GM12878 (cell line): Measurements from ENCODE around the gene ETHE1. TPM values are rescaled to one million over a fixed set of nuclear protein-coding genes. Genes with fewer than 3 reads are reported as not detected.

ENCODE experiments used
- ATAC-seq: fragments of 200-7000 bp; cut with Tn5 transposase; 3 replicates; pipeline ENCODE4 v1.9.1; 2020; ENCODE audit warnings: mild to moderate bottlenecking, moderate library complexity
- BruUV-seq: library from RNA; stranded (reverse); fragments of 400-500 nt; replicated peaks from 2 replicates; lab custom pipeline; 2021; lab: Mats Ljungman, UMichigan
- CTCF ChIA-PET: fragments of 300-600 bp; sonication (Branson Sonifier 250); formaldehyde crosslinking; extraction: SDS; loops from one replicate; lab custom pipeline; 2021; ENCODE audit warnings: inconsistent platforms; lab: Yijun Ruan, JAX
- POLR2A ChIA-PET: fragments of 350-600 bp; formaldehyde crosslinking; extraction: SDS; loops from one replicate; lab custom pipeline; 2021; ENCODE audit warnings: inconsistent platforms; lab: Charles Lee
- RAD21 ChIA-PET: fragments of 300-600 bp; sonication (Branson Sonifier 250); formaldehyde crosslinking; loops from one replicate; lab custom pipeline; 2023; ENCODE audit warnings: antibody characterized with exemption; ENCODE audit not compliant: unreplicated experiment; lab: Charles Lee
- SMC1A ChIA-PET: fragments of 300-600 bp; sonication (Branson Sonifier 250); formaldehyde crosslinking; loops from one replicate; lab custom pipeline; 2023; ENCODE audit not compliant: unreplicated experiment, uncharacterized antibody; lab: Charles Lee
- DNase-seq: peaks from one replicate; pipeline ENCODE4 v3.0.0-alpha.2; 2011; ENCODE audit warnings: low read depth, low spot score
- FAIRE-seq: peaks from 3 replicates; lab custom pipeline; 2011; peaks lifted over from hg19 to GRCh38; lab: Jason Lieb, UNC
- H2AFZ ChIP-seq: 2 replicates; pipeline ENCODE4 v1.6.0; 2011; ENCODE audit warnings: low read depth, low read length, control low read depth; ENCODE audit not compliant: control insufficient read depth
- H3K27ac ChIP-seq: 2 replicates; pipeline ENCODE4 v1.5.1; 2011; ENCODE audit warnings: control low read depth; ENCODE audit not compliant: control insufficient read depth, insufficient read depth
- H3K27me3 ChIP-seq, 2 experiments: replicated peaks in 1 of 2; 2 replicates each; pipeline versions ENCODE4 v1.6.0 to v1.6.1; 2011; ENCODE audit warnings: low read length in 1 of 2; ENCODE audit not compliant: control insufficient read depth in 2 of 2, insufficient read depth in 2 of 2
- H3K36me3 ChIP-seq, 2 experiments: 2 replicates each; pipeline ENCODE4 v1.5.1; 2011; ENCODE audit warnings: low read length in 1 of 2; ENCODE audit not compliant: control insufficient read depth in 2 of 2, insufficient read depth in 2 of 2
- H3K4me1 ChIP-seq: 2 replicates; pipeline ENCODE4 v1.6.1; 2011; ENCODE audit warnings: mild to moderate bottlenecking, low read length, moderate library complexity, mixed read lengths; ENCODE audit not compliant: control insufficient read depth, insufficient read depth
- H3K4me2 ChIP-seq: 2 replicates; pipeline ENCODE4 v1.6.0; 2011; ENCODE audit warnings: control low read depth; ENCODE audit not compliant: control insufficient read depth, insufficient read depth
- H3K4me3 ChIP-seq: fragments of 200-600 bp; sonication (generic); 2 replicates; pipeline ENCODE4 v1.5.1; 2016
- H3K79me2 ChIP-seq: 2 replicates; pipeline ENCODE4 v1.6.0; 2011; ENCODE audit warnings: low read length; ENCODE audit not compliant: control insufficient read depth, insufficient read depth
- H3K9ac ChIP-seq: 2 replicates; pipeline ENCODE4 v1.8.0; 2011; ENCODE audit warnings: low read length, control low read depth, mixed read lengths; ENCODE audit not compliant: control insufficient read depth, insufficient read depth
- H3K9me3 ChIP-seq: replicated peaks from 3 replicates; pipeline ENCODE4 v1.5.1; 2011; ENCODE audit warnings: mild to moderate bottlenecking, low read length; ENCODE audit not compliant: control insufficient read depth, insufficient read depth
- H4K20me1 ChIP-seq: 2 replicates; pipeline ENCODE4 v1.6.0; 2011; ENCODE audit not compliant: control insufficient read depth, insufficient read depth
- ATF2 ChIP-seq: IDR thresholded peaks from 2 replicates; pipeline ENCODE4 v1.6.1; 2012; ENCODE audit warnings: low read length, inconsistent platforms
- CHD4 ChIP-seq: fragments of 200-600 bp; sonication (generic); IDR thresholded peaks from 2 replicates; pipeline ENCODE4 v1.6.1; 2016; ENCODE audit warnings: mild to moderate bottlenecking
- NKRF ChIP-seq: fragments of 450-650 bp; conservative IDR thresholded peaks from 2 replicates; pipeline ENCODE4 v1.6.1; 2017; ENCODE audit warnings: mild to moderate bottlenecking, moderate library complexity
- PML ChIP-seq: IDR thresholded peaks from 2 replicates; pipeline ENCODE4 v1.6.1; 2012; ENCODE audit warnings: low read length, inconsistent platforms
- RELB ChIP-seq: fragments of 450-650 bp; IDR thresholded peaks from 2 replicates; pipeline ENCODE4 v1.6.1; 2017; ENCODE audit warnings: low read depth, mild to moderate bottlenecking, moderate library complexity
- REST ChIP-seq: IDR thresholded peaks from 2 replicates; pipeline ENCODE4 v1.6.1; 2012; ENCODE audit warnings: mild to moderate bottlenecking, low read depth, low read length
- SIX5 ChIP-seq: IDR thresholded peaks from 2 replicates; pipeline ENCODE4 v1.6.1; 2011; ENCODE audit warnings: mild to moderate bottlenecking, low read depth, low read length, moderate library complexity; ENCODE audit not compliant: severe bottlenecking
- SP1 ChIP-seq: IDR thresholded peaks from one replicate; pipeline ENCODE4 v1.6.1; 2011; ENCODE audit warnings: low read depth, low read length
- TBL1XR1 ChIP-seq: IDR thresholded peaks from 2 replicates; pipeline ENCODE4 v1.6.1; 2012; ENCODE audit warnings: low read depth, low read length, improper control_type of control experiment
- TCF12 ChIP-seq: IDR thresholded peaks from 2 replicates; pipeline ENCODE4 v1.6.1; 2011; ENCODE audit warnings: low read depth, mild to moderate bottlenecking, low read length
- USF2 ChIP-seq: IDR thresholded peaks from 2 replicates; pipeline ENCODE4 v1.6.1; 2011; ENCODE audit warnings: low read depth, low read length, improper control_type of control experiment, borderline replicate concordance
- ZBED1 ChIP-seq: IDR thresholded peaks from 2 replicates; pipeline ENCODE4 v1.6.1; 2016; ENCODE audit warnings: borderline replicate concordance
- ZNF217 ChIP-seq: fragments of 450-650 bp; IDR thresholded peaks from 2 replicates; pipeline ENCODE4 v1.6.1; 2017; ENCODE audit warnings: antibody characterized with exemption, mild to moderate bottlenecking
- WGBS: methylation state at CpG from one replicate; pipeline ENCODE4 v1.1.6; 2016; ENCODE audit warnings: low lambda C conversion rate; ENCODE audit not compliant: insufficient replicate concordance, insufficient coverage; ENCODE audit errors: missing lambda C conversion rate; 5-methylcytosine and 5-hydroxymethylcytosine counted together
- in situ Hi-C: fragments of 300-500 bp; cut with MboI; formaldehyde crosslinking; loops from 9 replicates; pipeline ENCODE4 v1.14.3; 2018; ENCODE audit warnings: mixed read lengths
- intact Hi-C: fragments of 100-400 bp; cut with micrococcal nuclease; formaldehyde crosslinking; loops from one replicate; pipeline ENCODE4 v1.14.2; 2022; ENCODE audit not compliant: unreplicated experiment
- polyA plus RNA-seq, 11 experiments: library from polyadenylated mRNA; depleted of rRNA in 4 of 11; unstranded in 6 of 11; stranded (reverse) in 5 of 11; fragments of >200 nt; fragmentation: Nextera tagmentation in 4 of 11; fragmentation: Illumina TruSeq in 1 of 11; extraction: Ambion mirVana in 4 of 11; extraction: Trizol in 1 of 11; gene quantifications; 1 replicate in 1 of 11; 2 replicates in 10 of 11; pipeline versions ENCODE4 v1.2.1 to v1.2.3, GENCODE V29; 2011 to 2016; ENCODE audit warnings: inconsistent platforms in 2 of 11, missing spikeins in 2 of 11, low read depth in 1 of 11
- total RNA-seq, 4 experiments: library from RNA; depleted of rRNA in 3 of 4; stranded (reverse); fragments of >200 nt in 3 of 4; fragmentation: Illumina TruSeq in 1 of 4; extraction: Trizol in 1 of 4; gene quantifications; 2 replicates each; pipeline versions ENCODE4 v1.2.1 to v1.2.3, GENCODE V29; 2013 to 2021

Gene ETHE1
- total and polyA plus RNA-seq, 10 of the 15 experiments (the other 5 are each of a cell fraction or from before 2014, with no cell fraction given) = 22.1 to 155 (median 52.7) TPM

- ChIA-PET RAD21 (interaction anchor here (1.1 to 2.4 kb wide), 4 partner anchors 10 to 44 kb away, joined by 3 to 33 read pairs (median 4); partner anchors contain the start of genes IRGQ and ZNF576), CTCF (interaction anchor here (0.7 to 9.0 kb wide), 9 partner anchors 10 to 128 kb away, joined by 3 to 99 read pairs (median 4); partner anchors contain the start of genes IRGQ, ZNF575 and ZNF576), POLR2A (interaction anchor here (0.6 to 2.6 kb wide), 9 partner anchors 9 to 1455 kb away, joined by 3 to 22 read pairs (median 5); partner anchors contain the start of genes IRGQ, ZNF575 and ZNF576), SMC1A (interaction anchor here (1.3 to 3.1 kb wide), 7 partner anchors 12 to 76 kb away, joined by 3 to 25 read pairs (median 6); partner anchors contain the start of genes IRGQ, ZNF575 and ZNF576)
- H3K27me3 ChIP-seq = no peaks in the 10 kb centered on the region
- H4K20me1 ChIP-seq = no peaks in the 10 kb centered on the region
- FAIRE-seq = peak; percentile 98
- H3K9me3 ChIP-seq = no peaks in the 10 kb centered on the region
- in situ Hi-C loops = no loop called here
- H3K4me1 ChIP-seq = peaks cover 5% of the 10 kb centered on the region
- intact Hi-C loops = loop anchor here (1.0 kb wide), 2 partner anchors 21 to 44 kb away; partner anchors contain the start of genes IRGQ, ZNF428 and ZNF576
- no peaks in the 10 kb centered on the region for H3K36me3 ChIP-seq
- H3K4me3 ChIP-seq = peak within 1 kb of the TSS; percentile 95
- H3K4me2 ChIP-seq = peak within 1 kb of the TSS; percentile 81
- peak; percentile 99 for ATAC-seq
- H2AFZ ChIP-seq = peak within 1 kb of the TSS; percentile 73
- peak; percentile 93 for DNase-seq
- WGBS = 1% methylated on average over 51 of the region's 51 CpGs
- H3K27ac ChIP-seq = peak within 1 kb of the TSS; percentile 78
- H3K9ac ChIP-seq = peak within 1 kb of the TSS; percentile 87
- peaks cover 9% of the 10 kb centered on the region for H3K79me2 ChIP-seq
- no TSS peak for BruUV-seq
- TF ChIP-seq TBL1XR1 (no peak), ATF2 (no peak), NKRF (peak; percentile 83), SIX5 (peak; percentile 40), CHD4 (no peak), ZBED1 (no peak), RELB (peak; percentile 46), ZNF217 (no peak), REST (no peak), TCF12 (no peak), PML (no peak), USF2 (no peak), SP1 (peak; percentile 40)
Observed at GRCh38 chr19:43575156-43575950, 48.4 kb upstream of the ETHE1 start, which contains the start of the genes PINLYP and XRCC1. TSS of gene PINLYP (plus strand) at chr19:43575801. CDS start at chr19:43577192, 1,391 bp downstream. TSS of gene XRCC1 (minus strand) at chr19:43575527. CDS start at chr19:43575458, 69 bp downstream.
